ENCODE measurements around the gene POLR2M.

DNA sequence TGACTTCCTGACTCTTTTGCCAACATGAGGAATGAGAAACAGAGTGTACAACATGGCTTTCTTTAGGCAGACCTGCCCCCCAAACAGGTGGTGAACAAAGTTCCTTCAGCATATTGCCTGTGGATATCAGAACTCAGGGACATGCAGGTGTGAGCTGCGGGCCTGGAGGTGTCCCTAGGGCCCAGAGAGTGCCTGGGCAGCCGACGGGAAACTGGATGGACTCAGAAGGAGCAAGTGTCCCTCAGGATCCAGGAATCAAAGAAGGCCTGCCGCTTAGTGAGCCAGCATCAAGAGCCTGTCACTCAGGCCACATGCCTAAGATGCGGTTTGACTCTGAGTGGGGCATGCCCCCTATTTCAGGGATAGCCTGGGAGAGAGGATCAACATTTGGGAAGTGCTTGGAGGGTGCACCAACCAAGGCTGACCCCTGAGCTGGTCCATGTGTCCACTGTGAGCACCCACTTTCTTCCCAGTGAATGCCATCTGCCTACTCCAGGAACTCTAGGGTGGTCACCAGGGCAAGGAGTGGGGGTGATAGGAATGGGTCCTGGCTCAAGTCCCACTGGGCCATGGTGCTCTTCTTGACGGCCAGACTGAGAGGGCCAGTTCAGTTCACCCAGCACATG, 16.1 kb upstream of the POLR2M start:
- TF ChIP-seq CTCF (IDR thresholded peaks at IDR 0.05) (no peak), POLR2A (IDR thresholded peaks at IDR 0.05) (no peak)
